PFSK-1 (cell line): ENCODE measurements around the gene SCYGR5.

ENCODE experiments used
- SIN3A ChIP-seq: IDR thresholded peaks from 2 replicates; pipeline ENCODE4 v1.6.1; 2012; ENCODE audit warnings: mild to moderate bottlenecking, low read length, moderate library complexity, borderline replicate concordance; ENCODE audit not compliant: insufficient read depth
- TAF1 ChIP-seq: IDR thresholded peaks from 2 replicates; pipeline ENCODE4 v1.6.1; 2012; ENCODE audit warnings: low read length, control low read depth, borderline replicate concordance; ENCODE audit not compliant: insufficient read depth
- TF ChIP-seq, protein P1 (sequence below), 2 experiments: IDR thresholded peaks; 2 replicates each; pipeline versions ENCODE4 v1.6.1 to v1.8.0; 2011 to 2012; ENCODE audit warnings: low read depth in 2 of 2, low read length in 2 of 2, control low read depth in 1 of 2, inconsistent platforms in 1 of 2, mild to moderate bottlenecking in 1 of 2, moderate library complexity in 1 of 2; ENCODE audit not compliant: insufficient read depth in 1 of 2

DNA sequence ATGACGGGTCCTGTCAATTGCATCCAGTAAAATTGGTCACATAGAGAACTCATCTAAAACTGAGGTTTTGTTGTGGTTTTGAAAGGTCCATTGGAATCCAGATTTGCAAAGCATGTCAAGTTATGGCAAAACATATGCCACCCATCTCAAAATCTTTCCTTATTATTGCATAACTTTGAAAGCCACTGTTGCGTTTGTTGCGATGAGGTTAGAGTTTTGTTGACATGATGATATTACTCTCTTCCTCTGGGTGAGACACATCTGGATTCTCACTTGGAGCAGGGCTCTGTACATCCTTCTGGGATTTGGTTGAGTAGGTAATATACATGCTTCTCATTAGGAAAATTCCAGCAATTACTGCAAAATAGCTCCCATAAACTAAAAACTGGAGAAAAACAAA is 20.6 kb downstream of the SCYGR5 start:
- no peak for TF ChIP-seq SIN3A
- TF ChIP-seq, protein P1, sequence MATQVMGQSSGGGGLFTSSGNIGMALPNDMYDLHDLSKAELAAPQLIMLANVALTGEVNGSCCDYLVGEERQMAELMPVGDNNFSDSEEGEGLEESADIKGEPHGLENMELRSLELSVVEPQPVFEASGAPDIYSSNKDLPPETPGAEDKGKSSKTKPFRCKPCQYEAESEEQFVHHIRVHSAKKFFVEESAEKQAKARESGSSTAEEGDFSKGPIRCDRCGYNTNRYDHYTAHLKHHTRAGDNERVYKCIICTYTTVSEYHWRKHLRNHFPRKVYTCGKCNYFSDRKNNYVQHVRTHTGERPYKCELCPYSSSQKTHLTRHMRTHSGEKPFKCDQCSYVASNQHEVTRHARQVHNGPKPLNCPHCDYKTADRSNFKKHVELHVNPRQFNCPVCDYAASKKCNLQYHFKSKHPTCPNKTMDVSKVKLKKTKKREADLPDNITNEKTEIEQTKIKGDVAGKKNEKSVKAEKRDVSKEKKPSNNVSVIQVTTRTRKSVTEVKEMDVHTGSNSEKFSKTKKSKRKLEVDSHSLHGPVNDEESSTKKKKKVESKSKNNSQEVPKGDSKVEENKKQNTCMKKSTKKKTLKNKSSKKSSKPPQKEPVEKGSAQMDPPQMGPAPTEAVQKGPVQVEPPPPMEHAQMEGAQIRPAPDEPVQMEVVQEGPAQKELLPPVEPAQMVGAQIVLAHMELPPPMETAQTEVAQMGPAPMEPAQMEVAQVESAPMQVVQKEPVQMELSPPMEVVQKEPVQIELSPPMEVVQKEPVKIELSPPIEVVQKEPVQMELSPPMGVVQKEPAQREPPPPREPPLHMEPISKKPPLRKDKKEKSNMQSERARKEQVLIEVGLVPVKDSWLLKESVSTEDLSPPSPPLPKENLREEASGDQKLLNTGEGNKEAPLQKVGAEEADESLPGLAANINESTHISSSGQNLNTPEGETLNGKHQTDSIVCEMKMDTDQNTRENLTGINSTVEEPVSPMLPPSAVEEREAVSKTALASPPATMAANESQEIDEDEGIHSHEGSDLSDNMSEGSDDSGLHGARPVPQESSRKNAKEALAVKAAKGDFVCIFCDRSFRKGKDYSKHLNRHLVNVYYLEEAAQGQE (IDR thresholded peaks at IDR 0.05; ENCODE audit: insufficient read depth in 1 of 2, low read depth in 2 of 2, low read length in 2 of 2): no peak
- TF ChIP-seq TAF1: no peak
